Measurements from ENCODE around the gene GIPC3.

Gene GIPC3

DNA sequence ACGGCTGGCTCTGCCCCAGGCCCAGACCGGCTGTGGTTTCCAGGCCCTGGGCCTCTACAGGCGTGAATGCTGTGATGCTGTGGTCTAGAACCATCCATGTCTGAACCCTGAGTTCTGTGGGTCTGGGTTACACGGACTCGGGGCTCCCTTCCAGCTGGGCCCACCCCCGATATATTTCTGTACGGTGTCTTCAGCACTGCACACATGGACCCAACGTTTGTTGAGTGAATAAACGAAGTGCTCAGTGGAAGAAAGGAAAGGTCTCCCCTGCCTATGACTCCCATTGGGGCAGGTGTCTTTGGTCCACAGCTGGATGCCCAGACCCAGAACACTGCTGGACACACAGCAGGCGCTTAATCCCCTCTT is 39.6 kb upstream of the GIPC3 start:
- Mint-ChIP-seq H3K9me3 (no peaks in the 10 kb centered on the region), H3K27ac (peak overlapping the region; percentile 62), H3K4me3 (no peak overlapping the region), H3K36me3 (ENCODE audit: low read depth) (peaks cover 11% of the 10 kb centered on the region), H3K4me1 (ENCODE audit: low read depth) (no peaks in the 10 kb centered on the region), H3K27me3 (ENCODE audit: low read depth) (no peaks in the 10 kb centered on the region)
- DNase-seq (ENCODE audit: low spot score) = no peak

DNA sequence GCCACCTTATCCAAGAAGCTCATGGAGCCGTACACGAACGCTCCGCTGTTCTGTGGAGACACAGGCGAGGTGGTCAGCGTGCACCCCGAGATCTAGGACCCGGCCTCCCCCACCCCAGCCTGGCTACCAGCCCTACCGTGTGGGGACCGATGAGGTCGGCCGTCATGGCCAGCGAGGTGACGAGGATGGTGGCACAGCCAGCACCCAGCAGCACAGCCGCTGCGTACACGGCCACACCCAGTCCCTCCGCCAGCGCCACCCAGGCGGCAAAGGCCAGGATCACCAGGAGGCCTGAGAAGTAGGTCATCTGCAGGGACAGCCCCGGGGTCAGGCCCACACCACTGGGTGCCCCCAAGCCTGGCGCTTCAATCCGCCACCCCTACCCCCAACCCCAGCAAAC is 39.2 kb upstream of the GIPC3 start:
- Mint-ChIP-seq H3K9me3 (no peaks in the 10 kb centered on the region), H3K4me1 (ENCODE audit: low read depth) (no peaks in the 10 kb centered on the region), H3K36me3 (ENCODE audit: low read depth) (peaks cover 13% of the 10 kb centered on the region), H3K27ac (no peak overlapping the region), H3K4me3 (no peak overlapping the region), H3K27me3 (ENCODE audit: low read depth) (no peaks in the 10 kb centered on the region)
- DNase-seq (ENCODE audit: low spot score) = no peak

DNA sequence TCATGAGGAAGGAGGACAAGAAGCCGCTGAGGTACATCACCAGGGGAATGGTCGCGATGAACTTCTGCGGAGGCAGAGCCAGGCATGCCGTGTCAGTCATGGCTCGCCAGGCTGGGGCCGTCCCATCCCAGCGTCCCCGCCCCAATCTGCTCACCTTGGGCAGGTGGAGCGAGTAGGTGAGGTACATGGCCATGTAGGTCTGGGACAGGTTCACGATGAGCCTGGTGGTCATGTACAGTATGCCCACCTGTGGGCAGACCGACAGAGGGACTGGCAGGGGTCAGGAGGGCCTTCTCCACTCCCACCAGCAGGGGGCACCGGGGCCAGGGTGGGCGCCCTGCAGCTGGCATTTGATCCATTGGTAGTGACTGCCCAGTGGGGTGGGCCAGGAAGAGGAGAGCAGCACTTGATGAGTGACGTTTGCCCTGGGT is 38.0 kb upstream of the GIPC3 start:
- Mint-ChIP-seq H3K27ac (no peak overlapping the region), H3K27me3 (ENCODE audit: low read depth) (no peaks in the 10 kb centered on the region), H3K4me3 (no peak overlapping the region), H3K36me3 (ENCODE audit: low read depth) (peaks cover 13% of the 10 kb centered on the region), H3K4me1 (ENCODE audit: low read depth) (peaks cover 3% of the 10 kb centered on the region), H3K9me3 (no peaks in the 10 kb centered on the region)
- DNase-seq (ENCODE audit: low spot score) = no peak

DNA sequence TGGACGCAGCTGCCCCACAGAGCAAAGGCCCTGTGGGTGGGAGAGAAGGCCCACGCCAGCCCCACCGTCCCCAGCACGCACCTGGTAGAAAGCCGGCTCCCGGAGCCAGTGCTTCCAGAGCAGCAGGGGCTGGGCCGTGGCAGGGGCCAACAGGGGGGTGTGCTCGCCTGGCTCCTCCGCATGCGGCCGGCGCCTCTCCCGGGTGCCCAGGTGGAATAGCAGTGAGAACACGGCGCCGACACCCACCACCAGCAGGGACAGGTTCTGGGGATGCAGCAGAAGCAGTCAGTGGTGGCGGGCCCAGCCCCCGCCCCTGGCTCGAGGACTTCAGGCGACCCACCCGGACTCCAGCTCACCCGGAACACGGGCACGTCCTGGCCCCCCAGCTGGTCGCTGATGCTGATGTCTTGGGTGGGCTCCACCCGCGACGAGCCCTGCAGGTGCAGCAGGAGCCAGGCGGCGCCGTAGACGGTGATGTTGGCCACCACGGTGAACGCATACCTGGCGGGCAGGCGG is 37.5 kb upstream of the GIPC3 start:
- no peak for DNase-seq (ENCODE audit: low spot score)
- peaks cover 13% of the 10 kb centered on the region for H3K36me3 Mint-ChIP-seq (ENCODE audit: low read depth)
- H3K4me1 Mint-ChIP-seq (ENCODE audit: low read depth) = peaks cover 5% of the 10 kb centered on the region
- H3K4me3 Mint-ChIP-seq = no peak overlapping the region
- H3K27ac Mint-ChIP-seq = no peak overlapping the region
- no peaks in the 10 kb centered on the region for H3K27me3 Mint-ChIP-seq (ENCODE audit: low read depth)
- H3K9me3 Mint-ChIP-seq = no peaks in the 10 kb centered on the region

DNA sequence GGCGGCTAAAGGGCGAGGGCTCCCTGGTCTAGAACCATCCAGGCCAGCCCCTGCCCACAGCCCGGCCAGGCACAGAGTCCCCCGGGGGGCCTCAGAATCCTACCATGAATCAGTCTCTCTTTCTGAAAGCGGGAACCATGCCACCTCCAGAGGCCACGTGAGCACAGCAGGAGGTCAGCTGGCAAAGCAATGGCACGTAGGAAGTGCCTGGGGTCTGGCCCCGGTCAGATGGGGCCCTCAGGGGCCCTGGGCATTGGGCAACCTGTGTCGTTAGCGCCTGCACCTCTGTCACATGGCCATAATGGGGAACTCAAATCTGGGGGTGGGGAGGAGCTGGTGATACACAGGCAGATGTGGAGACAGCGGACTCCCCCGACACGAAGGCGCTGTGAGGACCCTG is 36.7 kb upstream of the GIPC3 start:
- Mint-ChIP-seq H3K36me3 (ENCODE audit: low read depth) (peaks cover 13% of the 10 kb centered on the region), H3K9me3 (no peaks in the 10 kb centered on the region), H3K4me1 (ENCODE audit: low read depth) (peaks cover 5% of the 10 kb centered on the region), H3K27me3 (ENCODE audit: low read depth) (no peaks in the 10 kb centered on the region), H3K4me3 (no peak overlapping the region), H3K27ac (no peak overlapping the region)
- DNase-seq (ENCODE audit: low spot score) = no peak

DNA sequence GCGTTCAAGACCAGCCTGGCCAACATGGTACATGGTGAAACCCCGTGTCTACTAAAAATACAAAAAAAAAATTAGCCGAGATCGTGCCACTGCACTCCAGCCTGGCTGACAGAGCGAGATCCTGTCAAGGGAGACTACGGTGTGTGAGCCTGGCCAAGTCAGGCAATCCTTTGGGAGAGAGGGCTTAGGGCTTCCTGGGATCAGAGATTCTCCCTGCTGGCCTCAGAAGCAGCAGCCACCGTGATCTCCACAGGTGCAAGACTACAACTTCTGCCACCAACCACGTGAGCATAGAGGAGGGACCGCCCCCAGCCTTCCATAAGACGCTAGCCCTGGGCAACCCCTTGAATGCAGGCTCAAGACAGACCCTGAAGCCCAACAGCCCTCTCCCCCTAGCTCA is 35.5 kb upstream of the GIPC3 start:
- no peak for DNase-seq (ENCODE audit: low spot score)
- Mint-ChIP-seq H3K9me3 (no peaks in the 10 kb centered on the region), H3K36me3 (ENCODE audit: low read depth) (peaks cover 17% of the 10 kb centered on the region), H3K27ac (no peak overlapping the region), H3K4me3 (no peak overlapping the region), H3K27me3 (ENCODE audit: low read depth) (no peaks in the 10 kb centered on the region), H3K4me1 (ENCODE audit: low read depth) (peaks cover 11% of the 10 kb centered on the region)

DNA sequence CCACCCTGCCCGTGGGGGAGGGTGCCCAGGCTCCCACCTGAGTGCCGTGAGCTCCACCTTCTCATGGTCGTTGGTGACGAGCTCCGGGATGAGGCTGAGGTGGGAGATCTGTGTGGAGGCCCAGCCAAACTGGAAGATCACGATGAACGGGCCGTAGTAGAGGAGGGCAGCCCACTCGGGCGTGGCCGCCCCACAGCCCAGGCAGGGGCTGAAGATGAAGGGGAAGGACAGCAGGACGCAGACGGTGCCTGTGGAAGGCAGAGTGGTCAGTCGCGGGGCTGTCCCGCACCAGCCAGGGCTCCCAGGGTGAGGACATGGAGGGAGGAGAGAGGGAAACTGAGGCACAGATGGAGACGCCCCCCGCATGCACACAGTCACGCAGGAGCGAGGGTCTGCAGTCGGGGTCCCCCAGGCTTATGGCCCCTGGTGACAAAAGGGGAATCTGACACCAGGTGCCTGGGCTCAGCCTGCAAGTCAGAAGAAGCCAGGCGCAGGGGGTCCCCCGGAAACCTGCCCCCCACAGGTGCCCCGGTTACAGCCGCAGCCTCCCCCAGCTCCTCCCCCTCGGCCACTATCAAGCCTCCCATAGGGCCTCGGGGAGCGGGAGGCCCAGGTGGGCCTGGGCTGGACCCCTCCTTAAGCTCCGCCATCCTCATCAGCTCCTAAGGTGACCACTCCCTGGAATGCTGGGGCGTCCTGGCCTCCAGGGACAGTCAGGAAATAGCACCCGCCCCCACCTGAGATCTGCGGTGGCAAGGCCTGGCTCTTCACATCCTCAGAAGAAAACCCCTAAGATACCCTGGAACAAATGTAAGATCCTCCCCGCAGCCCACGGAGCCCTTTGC is 34.1 kb upstream of the GIPC3 start:
- peaks cover 23% of the 10 kb centered on the region for H3K4me1 Mint-ChIP-seq (ENCODE audit: low read depth)
- DNase-seq (ENCODE audit: low spot score) = no peak
- H3K27me3 Mint-ChIP-seq (ENCODE audit: low read depth) = no peaks in the 10 kb centered on the region
- peaks cover 7% of the 10 kb centered on the region for H3K36me3 Mint-ChIP-seq (ENCODE audit: low read depth)
- H3K27ac Mint-ChIP-seq = no peak overlapping the region
- H3K9me3 Mint-ChIP-seq = no peaks in the 10 kb centered on the region
- no peak overlapping the region for H3K4me3 Mint-ChIP-seq

DNA sequence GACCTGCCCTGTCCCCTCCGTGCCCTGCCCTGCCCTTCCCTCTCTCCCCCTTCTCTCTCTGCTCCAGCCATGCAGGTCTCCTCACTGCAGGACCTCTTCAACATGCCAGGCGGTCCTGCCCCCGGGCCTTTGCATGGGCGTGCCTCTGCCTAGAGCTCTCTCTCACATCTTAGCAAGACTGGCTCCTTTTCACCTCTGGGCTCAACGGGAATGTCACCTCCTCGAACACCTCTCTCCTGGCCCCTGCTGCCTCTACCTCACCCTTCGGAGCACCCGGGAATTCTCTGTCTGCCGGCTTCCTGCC is 33.5 kb upstream of the GIPC3 start:
- no peaks in the 10 kb centered on the region for H3K9me3 Mint-ChIP-seq
- no peak overlapping the region for H3K4me3 Mint-ChIP-seq
- no peaks in the 10 kb centered on the region for H3K27me3 Mint-ChIP-seq (ENCODE audit: low read depth)
- H3K4me1 Mint-ChIP-seq (ENCODE audit: low read depth) = peaks cover 29% of the 10 kb centered on the region
- peaks cover 11% of the 10 kb centered on the region for H3K36me3 Mint-ChIP-seq (ENCODE audit: low read depth)
- H3K27ac Mint-ChIP-seq = no peak overlapping the region
- no peak for DNase-seq (ENCODE audit: low spot score)

DNA sequence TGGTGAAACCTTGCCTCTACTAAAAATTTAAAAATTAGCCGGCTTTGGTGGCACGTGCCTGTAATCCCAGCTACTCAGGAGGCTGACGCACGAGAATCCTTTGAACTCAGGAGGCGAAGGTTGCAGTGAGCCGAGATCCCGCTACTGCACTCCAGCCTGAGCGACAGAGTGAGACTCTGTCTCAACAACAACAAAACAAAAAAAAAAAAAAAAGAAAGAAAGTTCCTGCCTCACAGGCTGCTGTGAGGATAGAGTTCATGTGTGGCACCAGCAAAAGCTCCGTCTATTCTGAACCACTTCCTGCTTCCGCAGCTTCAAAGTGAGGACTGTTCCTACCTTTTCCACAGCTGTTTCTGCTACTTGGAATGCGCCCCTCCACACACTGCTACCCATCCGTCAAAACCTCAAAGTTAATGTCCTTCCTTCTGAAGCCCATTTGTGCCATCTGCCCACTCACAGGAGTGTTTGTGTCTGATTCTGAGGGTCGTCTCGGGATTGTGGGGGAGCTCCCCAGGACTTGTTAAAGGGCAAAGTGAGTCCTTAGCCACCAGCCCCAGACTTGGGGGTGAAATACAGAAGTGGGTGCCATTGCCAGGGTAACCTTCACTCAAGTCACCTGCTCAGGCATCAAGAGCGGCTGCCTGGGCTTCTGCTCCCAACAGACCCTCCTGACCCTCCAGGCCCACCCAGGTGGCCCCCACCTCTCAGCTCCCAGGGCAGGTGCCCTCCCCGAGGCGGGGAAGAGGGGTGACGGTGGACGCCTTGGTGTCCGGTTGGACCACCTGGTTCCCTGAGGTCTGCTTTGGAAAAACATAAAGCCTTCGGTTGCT is 30.8 kb upstream of the GIPC3 start:
- H3K9me3 Mint-ChIP-seq = no peaks in the 10 kb centered on the region
- no peaks in the 10 kb centered on the region for H3K27me3 Mint-ChIP-seq (ENCODE audit: low read depth)
- H3K36me3 Mint-ChIP-seq (ENCODE audit: low read depth) = peaks cover 12% of the 10 kb centered on the region
- H3K27ac Mint-ChIP-seq = peak overlapping the region; percentile 87
- DNase-seq (ENCODE audit: low spot score) = no peak
- H3K4me1 Mint-ChIP-seq (ENCODE audit: low read depth) = peaks cover 34% of the 10 kb centered on the region
- peak overlapping the region; percentile 100 for H3K4me3 Mint-ChIP-seq

DNA sequence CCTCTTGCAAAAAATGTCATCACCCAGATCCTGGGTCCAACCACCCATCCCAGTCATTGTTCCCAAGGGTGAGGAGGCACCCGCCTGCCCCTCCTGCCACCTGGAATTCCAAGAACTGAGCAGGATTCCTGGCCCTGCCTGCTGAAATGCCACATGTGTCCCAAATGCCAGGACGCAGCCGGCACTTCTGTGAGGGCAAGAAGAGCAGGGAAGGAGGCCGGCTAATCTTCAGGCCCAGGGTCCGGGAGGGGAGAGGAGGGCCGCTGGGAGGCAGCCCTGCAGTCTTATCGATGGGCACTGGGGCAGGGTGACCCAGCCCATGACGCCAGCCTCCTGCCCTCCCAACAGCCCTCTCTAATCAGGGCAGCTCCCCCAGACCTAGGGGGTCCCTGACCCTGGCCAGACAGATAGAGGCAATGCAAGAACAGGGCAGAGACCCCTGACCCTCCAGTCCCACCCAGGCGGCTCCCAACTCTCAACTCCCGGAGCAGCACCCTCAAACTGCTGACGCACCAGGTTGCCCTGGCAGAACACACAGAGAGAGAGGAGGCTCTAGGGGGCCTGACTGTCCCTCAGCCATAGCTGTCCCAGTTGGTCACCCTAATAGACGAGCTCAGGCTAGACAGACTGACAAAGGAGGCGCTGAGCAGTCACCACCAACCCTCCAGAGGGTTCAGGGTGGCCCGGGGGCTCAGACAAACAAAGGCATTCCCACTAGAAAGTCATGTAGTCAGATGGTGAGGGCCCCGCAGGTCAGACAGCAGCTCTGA is 29.4 kb upstream of the GIPC3 start:
- Mint-ChIP-seq H3K4me1 (ENCODE audit: low read depth) (peaks cover 34% of the 10 kb centered on the region), H3K4me3 (peak overlapping the region; percentile 100), H3K36me3 (ENCODE audit: low read depth) (peaks cover 9% of the 10 kb centered on the region), H3K27me3 (ENCODE audit: low read depth) (no peaks in the 10 kb centered on the region), H3K9me3 (no peaks in the 10 kb centered on the region), H3K27ac (peak overlapping the region; percentile 94)
- DNase-seq (ENCODE audit: low spot score) = no peak

DNA sequence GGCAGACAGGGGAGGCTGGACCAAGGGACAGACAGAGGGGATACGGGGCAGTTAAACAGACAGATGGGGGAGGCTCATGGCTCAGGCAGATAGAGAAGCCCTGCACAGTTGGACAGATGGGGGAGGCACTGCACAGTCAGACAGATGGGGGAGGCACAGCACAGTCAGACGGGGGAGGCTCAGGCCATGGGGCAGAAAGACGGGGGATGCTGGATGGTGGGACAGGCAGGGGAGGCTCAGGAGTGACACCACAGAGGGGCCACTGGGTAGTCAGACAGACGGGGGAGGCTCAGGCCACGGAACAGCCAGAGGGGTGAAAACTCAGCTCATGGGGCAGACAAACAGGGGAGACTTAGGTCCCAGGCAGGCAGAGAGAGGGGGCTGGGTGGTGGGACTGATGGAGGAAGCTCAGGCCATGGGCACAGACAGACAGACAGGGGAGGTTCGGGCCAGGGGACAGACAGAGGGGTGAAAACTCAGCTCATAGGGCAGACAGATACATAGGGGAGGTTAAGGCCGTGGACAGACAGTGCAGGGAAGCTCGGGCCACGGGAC is 28.8 kb upstream of the GIPC3 start:
- Mint-ChIP-seq H3K4me1 (ENCODE audit: low read depth) (peaks cover 33% of the 10 kb centered on the region), H3K4me3 (peak overlapping the region; percentile 100), H3K27ac (peak overlapping the region; percentile 94), H3K9me3 (no peaks in the 10 kb centered on the region), H3K36me3 (ENCODE audit: low read depth) (peaks cover 9% of the 10 kb centered on the region), H3K27me3 (ENCODE audit: low read depth) (no peaks in the 10 kb centered on the region)
- DNase-seq (ENCODE audit: low spot score) = no peak

DNA sequence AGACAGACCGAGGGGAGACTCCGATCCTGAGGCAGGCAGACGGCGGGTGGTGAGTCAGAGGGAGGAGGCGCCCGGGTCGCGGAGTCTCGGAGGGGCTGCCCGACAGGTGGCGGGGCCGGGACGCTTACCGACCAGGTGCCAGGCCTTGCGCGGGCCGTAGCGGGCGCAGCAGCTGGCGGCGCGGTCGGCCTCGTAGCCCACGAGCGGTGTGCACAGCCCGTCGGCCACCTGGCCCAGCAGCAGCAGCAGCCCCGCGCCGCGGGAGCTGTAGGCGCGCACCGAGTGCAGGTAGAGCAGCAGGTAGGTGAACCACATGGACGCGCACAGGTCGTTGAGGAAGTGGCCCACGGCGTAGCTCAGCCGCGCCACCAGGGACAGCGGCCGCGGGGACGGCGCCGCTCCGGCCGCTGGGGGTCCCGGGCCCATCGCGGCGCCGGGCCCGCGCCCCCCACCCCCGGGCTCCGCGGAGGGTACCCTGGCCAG is 28.3 kb upstream of the GIPC3 start:
- DNase-seq (ENCODE audit: low spot score) = peak; percentile 56
- Mint-ChIP-seq H3K4me1 (ENCODE audit: low read depth) (peaks cover 31% of the 10 kb centered on the region), H3K36me3 (ENCODE audit: low read depth) (peaks cover 9% of the 10 kb centered on the region), H3K27ac (peak overlapping the region; percentile 94), H3K9me3 (no peaks in the 10 kb centered on the region), H3K27me3 (ENCODE audit: low read depth) (no peaks in the 10 kb centered on the region), H3K4me3 (peak overlapping the region; percentile 100)

DNA sequence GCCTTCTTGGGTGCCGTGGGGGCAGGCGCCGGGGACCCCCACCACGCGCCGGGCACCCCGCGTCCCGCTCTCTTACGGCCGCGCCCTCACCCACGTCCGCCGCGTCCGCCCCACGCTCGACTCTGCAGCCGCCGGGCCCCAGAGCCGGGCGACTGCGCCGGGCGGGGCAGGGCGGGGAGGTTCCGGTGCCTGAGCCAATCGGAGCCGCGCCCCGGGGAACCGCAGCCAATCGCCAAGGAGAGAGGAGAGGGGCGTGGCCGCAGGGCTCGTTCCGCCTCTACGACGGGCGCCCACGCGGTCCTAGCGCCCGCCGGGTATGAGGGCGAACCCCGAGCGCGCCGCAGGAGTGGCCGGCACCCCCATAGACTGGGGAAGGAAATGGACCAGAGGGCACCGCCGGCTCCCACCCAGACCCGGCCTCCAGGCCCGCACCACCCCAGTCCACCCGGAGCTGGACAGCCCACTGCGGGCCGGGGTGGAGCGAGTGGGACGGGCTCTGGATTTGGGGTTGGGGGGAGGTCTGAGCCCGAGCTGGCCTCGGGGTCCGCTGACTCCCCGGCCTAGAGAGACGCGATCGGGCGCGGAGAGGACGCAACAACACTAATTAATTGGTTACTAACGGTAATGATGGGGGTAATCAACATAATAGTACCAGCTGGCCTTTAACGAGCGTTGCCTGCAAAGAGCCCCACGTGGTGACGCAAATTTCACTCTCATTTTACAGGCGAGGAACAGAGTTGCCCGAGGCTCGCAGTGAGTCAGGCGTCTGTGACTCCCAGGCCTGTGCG is 27.6 kb upstream of the GIPC3 start, which contains the start of gene MFSD12:
Gene MFSD12 (minus strand): TSS at position 126 of the 788 bp plus-strand sequence. CDS start 183 bp downstream, outside the sequence.
- Mint-ChIP-seq H3K27me3 (ENCODE audit: low read depth) (no peaks in the 10 kb centered on the region), H3K4me3 (peak within 1 kb of the TSS; percentile 100), H3K27ac (peak within 1 kb of the TSS; percentile 94), H3K4me1 (ENCODE audit: low read depth) (peaks cover 30% of the 10 kb centered on the region), H3K9me3 (no peaks in the 10 kb centered on the region), H3K36me3 (ENCODE audit: low read depth) (peaks cover 9% of the 10 kb centered on the region)
- peak; percentile 95 for DNase-seq (ENCODE audit: low spot score)

Data from T-helper 2 cell treated with Interferon-gamma antibody and Interleukin-4, amounts not matched to agents 5 μg/mL and 100 μg/mL, for 36 hours (primary cell).